Adrenal gland (tissue), 12 donors: ENCODE measurements around the gene ERVK3-1. TPM values are rescaled to one million over a fixed set of nuclear protein-coding genes. Genes with fewer than 3 reads are reported as not detected.

Experiments used
- DNase-seq, 7 donors: peaks; one replicate each; pipeline ENCODE4 v3.0.0-alpha.2; 2019 to 2020
- H3K27ac ChIP-seq, 5 donors: fragments of 200-600 bp; sonication (generic) in 4 of 5; 1 replicate in 3 of 5; 2 replicates in 2 of 5; pipeline versions ENCODE4 v1.5.1 to v1.8.0; 2016 to 2020; ENCODE audit warnings: mild to moderate bottlenecking in 1 of 5
- H3K27me3 ChIP-seq: fragments of 200-600 bp; 2 replicates; pipeline ENCODE4 v1.8.0; 2021
- H3K36me3 ChIP-seq, 2 donors: fragments of 200-600 bp; replicated peaks in 1 of 2; 1 replicate in 1 of 2; 2 replicates in 1 of 2; pipeline versions ENCODE4 v1.5.1 to v1.8.0; 2018 to 2022
- H3K4me1 ChIP-seq, 2 donors: fragments of 200-600 bp; replicated peaks in 1 of 2; 1 replicate in 1 of 2; 2 replicates in 1 of 2; pipeline versions ENCODE4 v1.5.1 to v1.8.0; 2018 to 2021
- H3K4me3 ChIP-seq, 4 donors: fragments of 200-600 bp; sonication (generic) in 3 of 4; one replicate each; pipeline ENCODE4 v1.5.1; 2016 to 2018
- H3K9me3 ChIP-seq, 3 donors: fragments of 200-600 bp; sonication (generic) in 1 of 3; replicated peaks in 1 of 3; 1 replicate in 2 of 3; 2 replicates in 1 of 3; pipeline versions ENCODE4 v1.5.1 to v1.8.0; 2016 to 2021
- CTCF ChIP-seq, 6 experiments: fragments of 450-650 bp in 4 of 6; fragments of 200-600 bp in 2 of 6; sonication (generic) in 1 of 6; IDR thresholded peaks; 1 replicate in 5 of 6; 2 replicates in 1 of 6; pipeline versions ENCODE4 v1.5.1 to v1.8.0; 2016 to 2021; ENCODE audit warnings: antibody characterized with exemption in 6 of 6, mild to moderate bottlenecking in 2 of 6, moderate library complexity in 1 of 6
- POLR2A ChIP-seq, 2 donors: fragments of 450-650 bp; IDR thresholded peaks; one replicate each; pipeline ENCODE4 v1.6.1; 2017; ENCODE audit warnings: antibody characterized with exemption in 2 of 2, mild to moderate bottlenecking in 2 of 2, moderate library complexity in 1 of 2
- WGBS, 4 donors: extraction: QIAGEN DNeasy Blood & Tissue Kit in 2 of 4; methylation state at CpG; one replicate each; pipeline versions ENCODE4 v1.1.5 to v1.1.7; 2013 to 2017; 5-methylcytosine and 5-hydroxymethylcytosine counted together
- intact Hi-C, 2 donors: fragments of 100-400 bp; cut with DNase I; formaldehyde crosslinking; loops; one replicate each; pipeline versions ENCODE4 v1.14.1 to v1.15.0; 2022 to 2023
- polyA plus RNA-seq, 3 donors: library from polyadenylated mRNA; stranded (reverse); fragments of 200-250 nt in 2 of 3; fragments of 350-450 nt in 1 of 3; fragmentation: Illumina TruSeq in 1 of 3; extraction: RNeasy Lipid Tissue Mini Kit (QIAGEN cat#74804) in 1 of 3; gene quantifications; one replicate each; pipeline ENCODE4 v1.2.3, GENCODE V29; 2013 to 2014
- total RNA-seq, 9 donors: library from RNA; depleted of rRNA in 4 of 9; stranded (reverse); fragments of >200 nt in 4 of 9; fragments of 120-200 nt in 1 of 9; fragmentation: NEBNext Ultra II Directional in 1 of 9; extraction: Animal tissue kit (Norgen Biotek cat#: 25700) in 1 of 9; gene quantifications; one replicate each; pipeline versions ENCODE4 v1.1.0 to v1.2.4, GENCODE V29; 2013 to 2023
- donor health status: healthy with polysubstance abuse.
- donor health status: Bipolar disorder and iron deficiency.
- donor health status: DM: yes; HTN: yes; CAD: no.
- donor health status: DM: no; HTN: no; CAD: no.
- donor health status: DM: no; HTN: no; CAD: no.
- donor health status: DM: yes; HTN: yes; CAD: no.

ERVK3-1 gene
- total and polyA plus RNA-seq, 12 donors: 18.4 to 70.5 (median 35.3) TPM

- WGBS, 4 donors: 56 to 72% (median 61%) methylated on average over 9 to 34 of the region's 34 CpGs
- DNase-seq: no peak
- Histone ChIP-seq H3K27ac (no peak overlapping the region), H3K36me3 (no peaks in the 10 kb centered on the region), H3K9me3 (no peaks in the 10 kb centered on the region), H3K27me3 (peaks cover 24% of the 10 kb centered on the region), H3K4me1 (peaks cover 9 to 14% of the 10 kb centered on the region in 2 donors), H3K4me3 (no peak overlapping the region)
- intact Hi-C loops: no loop called here
- TF ChIP-seq POLR2A (IDR thresholded peaks at IDR 0.05) (no peak), CTCF (IDR thresholded peaks at IDR 0.05) (no peak)
Measured at GRCh38 chr19:58350871-58351557, 45.8 kb downstream of the ERVK3-1 start.

DNA sequence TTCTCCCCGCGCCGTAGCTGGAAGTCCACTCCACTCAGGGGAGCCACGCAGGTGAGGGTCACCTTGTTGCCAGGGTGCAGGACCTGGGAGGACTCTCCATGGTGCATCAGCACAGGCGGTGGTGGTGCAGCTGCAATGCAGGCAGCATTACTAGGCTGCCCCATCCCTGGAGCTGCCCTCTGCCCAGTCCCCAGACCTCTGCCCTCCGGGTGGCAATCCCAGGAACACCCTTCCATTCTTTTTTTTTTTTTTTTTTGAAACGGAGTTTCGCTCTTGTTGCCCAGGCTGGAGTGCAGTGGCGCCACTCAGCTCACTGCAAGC lies 46.3 kb downstream of the ERVK3-1 start:
- Histone ChIP-seq H3K27me3 (peaks cover 29% of the 10 kb centered on the region), H3K36me3 (no peaks in the 10 kb centered on the region), H3K4me1 (peaks cover 9 to 17% of the 10 kb centered on the region in 2 donors), H3K9me3 (no peaks in the 10 kb centered on the region), H3K4me3 (no peak overlapping the region), H3K27ac (no peak overlapping the region)
- intact Hi-C loops: no loop called here
- TF ChIP-seq POLR2A (IDR thresholded peaks at IDR 0.05) (no peak), CTCF (IDR thresholded peaks at IDR 0.05) (no peak)
- DNase-seq: no peak
- WGBS, 4 donors: 86 to 90% (median 89%) methylated on average over 8 to 9 of the region's 9 CpGs

GRCh38 chr19:58351990-58352755 lies 47.0 kb downstream of the ERVK3-1 start:
- no peak for TF ChIP-seq CTCF (IDR thresholded peaks at IDR 0.05)
- TF ChIP-seq POLR2A (IDR thresholded peaks at IDR 0.05): no peak
- WGBS, 4 donors: 76 to 81% (median 79%) methylated on average over 19 to 23 of the region's 23 CpGs
- peaks cover 36% of the 10 kb centered on the region for H3K27me3 ChIP-seq
- intact Hi-C loops: no loop called here
- H3K27ac ChIP-seq: no peak overlapping the region
- no peaks in the 10 kb centered on the region for H3K9me3 ChIP-seq
- no peak for DNase-seq
- no peak overlapping the region for H3K4me3 ChIP-seq
- peaks cover 9 to 23% of the 10 kb centered on the region in 2 donors for H3K4me1 ChIP-seq
- no peaks in the 10 kb centered on the region for H3K36me3 ChIP-seq

DNA sequence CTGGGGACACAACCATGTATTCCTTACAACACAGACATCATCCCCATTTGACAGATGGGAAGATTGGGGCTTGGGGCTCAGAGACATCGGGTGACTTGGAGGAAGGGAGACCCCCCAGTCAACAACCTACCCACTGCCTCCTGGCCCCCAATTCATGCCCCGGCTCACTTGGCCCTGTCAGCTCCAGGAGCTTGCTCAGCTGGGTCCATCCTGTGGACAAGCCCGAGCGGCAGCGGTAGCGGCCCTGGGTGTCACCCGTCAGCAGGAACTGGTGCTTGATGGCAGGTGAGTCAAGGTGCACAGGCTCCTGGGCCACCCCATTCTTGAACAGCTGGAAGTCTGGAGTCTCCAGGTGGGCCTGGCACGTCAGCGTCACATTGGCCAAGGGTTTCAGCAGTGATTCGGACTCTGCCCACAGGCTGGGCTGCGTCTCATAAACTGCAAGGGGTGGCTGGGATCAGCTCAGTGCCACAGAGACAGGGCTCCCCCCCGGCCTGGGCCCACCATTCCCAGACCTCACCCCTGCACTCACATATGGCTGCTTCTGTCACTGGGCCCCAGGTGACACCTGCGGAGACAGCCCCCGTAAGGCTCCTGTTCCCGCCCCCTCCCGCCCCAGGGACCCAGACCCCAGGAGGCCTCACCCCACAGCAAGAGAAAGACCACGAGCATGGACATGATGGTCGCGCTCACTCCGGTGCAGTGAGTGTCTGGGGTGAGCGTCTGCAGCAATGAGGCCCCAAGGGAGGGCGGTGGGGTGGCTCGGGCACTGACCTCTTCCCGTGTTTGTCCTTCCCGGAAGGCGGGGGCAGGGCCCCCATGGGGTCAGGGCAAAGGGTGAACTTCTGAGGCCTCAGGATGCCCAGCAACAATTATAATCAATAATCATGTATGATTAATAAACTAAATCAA lies 47.8 kb downstream of the ERVK3-1 start, which contains the start of gene A1BG:
Gene A1BG, minus strand, starts transcription at position 733 of the 912 bp plus-strand sequence. Its CDS starts 55 bp downstream, at position 678.
- H3K27ac ChIP-seq: no peak within 1 kb of the TSS
- peaks cover 9 to 23% of the 10 kb centered on the region in 2 donors for H3K4me1 ChIP-seq
- 56 to 79% (median 77%) methylated on average over 9 to 26 of the region's 26 CpGs for WGBS, 4 donors
- no peak within 1 kb of the TSS for H3K4me3 ChIP-seq
- H3K9me3 ChIP-seq: no peaks in the 10 kb centered on the region
- no peak for DNase-seq
- intact Hi-C loops: no loop called here
- H3K36me3 ChIP-seq: no peaks in the 10 kb centered on the region
- H3K27me3 ChIP-seq: peaks cover 37% of the 10 kb centered on the region
- TF ChIP-seq POLR2A (IDR thresholded peaks at IDR 0.05): no peak
- TF ChIP-seq CTCF (IDR thresholded peaks at IDR 0.05): no peak
